H4 (cell line): ENCODE data around the gene SMAD3. TPM values are rescaled to one million over a fixed set of nuclear protein-coding genes. Genes with fewer than 3 reads are reported as not detected.

Experiments
- DNase-seq: peaks from one replicate; pipeline ENCODE4 v3.0.0-alpha.2; 2015; ENCODE audit warnings: low spot score
- total RNA-seq: library from RNA; depleted of rRNA; stranded (reverse); fragments of >200 nt; shearing (Covaris generic); gene quantifications from 2 replicates; pipeline ENCODE4 v1.2.3, GENCODE V29; 2014

The SMAD3 gene
- total RNA-seq, 1 experiment from 2014 or later, result 38.5 TPM

- DNase-seq, result peak; percentile 88
Measured at GRCh38 chr15:67196672-67197363, 131.4 kb downstream of the SMAD3 start.

- no peak for DNase-seq
Measured at GRCh38 chr15:67197364-67197695, 131.9 kb downstream of the SMAD3 start.

GRCh38 chr15:67198157-67198754 lies 132.9 kb downstream of the SMAD3 start:
- no peak for DNase-seq

GRCh38 chr15:67199391-67199790 lies 134.0 kb downstream of the SMAD3 start:
- DNase-seq, result no peak

- DNase-seq, result no peak
Measured at GRCh38 chr15:67199881-67200763, 134.7 kb downstream of the SMAD3 start.

GRCh38 chr15:67201136-67201535 lies 135.7 kb downstream of the SMAD3 start:
- DNase-seq, result peak; percentile 45

- no peak for DNase-seq
Measured at GRCh38 chr15:67202091-67202490, 136.7 kb downstream of the SMAD3 start.

GRCh38 chr15:67202991-67203390 lies 137.6 kb downstream of the SMAD3 start:
- DNase-seq, result no peak

- no peak for DNase-seq
Measured at GRCh38 chr15:67207555-67208207, 142.3 kb downstream of the SMAD3 start.

GRCh38 chr15:67208396-67208795 lies 143.0 kb downstream of the SMAD3 start:
- DNase-seq, result no peak

GRCh38 chr15:67210555-67211168 lies 145.3 kb downstream of the SMAD3 start:
- DNase-seq, result no peak

GRCh38 chr15:67212684-67213367 lies 147.4 kb downstream of the SMAD3 start:
- DNase-seq, result no peak

GRCh38 chr15:67215102-67215501 lies 149.7 kb downstream of the SMAD3 start:
- no peak for DNase-seq

- no peak for DNase-seq
Measured at GRCh38 chr15:67216859-67217258, 151.5 kb downstream of the SMAD3 start.

- no peak for DNase-seq
Measured at GRCh38 chr15:67218428-67218827, 153.0 kb downstream of the SMAD3 start.

- DNase-seq, result no peak
Measured at GRCh38 chr15:67219288-67219687, 153.9 kb downstream of the SMAD3 start.

GRCh38 chr15:67224889-67225288 lies 159.5 kb downstream of the SMAD3 start:
- no peak for DNase-seq

- no peak for DNase-seq
Measured at GRCh38 chr15:67225336-67225735, 159.9 kb downstream of the SMAD3 start.

GRCh38 chr15:67227431-67227830 lies 162.0 kb downstream of the SMAD3 start:
- DNase-seq, result no peak

GRCh38 chr15:67227846-67228245 lies 162.4 kb downstream of the SMAD3 start:
- no peak for DNase-seq

GRCh38 chr15:67228286-67228685 lies 162.9 kb downstream of the SMAD3 start:
- DNase-seq, result no peak
